Stimulated activated naive CD8-positive, alpha-beta T cell treated with anti-CD3 and anti-CD28 coated beads, Interleukin-15, Interleukin-2, amounts not matched to agents 100 ng/mL and 50 ng/mL, for 24 hours (primary cell): ENCODE data around the gene ABHD15.

Source experiments
- H3K27ac Mint-ChIP-seq: one replicate; pipeline ENCODE4 v1.8.0; 2021; ENCODE audit warnings: mild to moderate bottlenecking, mixed read lengths
- H3K27me3 Mint-ChIP-seq: one replicate; pipeline ENCODE4 v1.8.0; 2021; ENCODE audit warnings: mixed read lengths
- H3K36me3 Mint-ChIP-seq: one replicate; pipeline ENCODE4 v1.8.0; 2021; ENCODE audit warnings: low read depth, mixed read lengths
- H3K4me1 Mint-ChIP-seq: one replicate; pipeline ENCODE4 v1.8.0; 2021; ENCODE audit warnings: low read depth, mixed read lengths
- H3K4me3 Mint-ChIP-seq: one replicate; pipeline ENCODE4 v1.8.0; 2021; ENCODE audit warnings: mild to moderate bottlenecking, mixed read lengths
- H3K9me3 Mint-ChIP-seq: one replicate; pipeline ENCODE4 v1.8.0; 2021; ENCODE audit warnings: mixed read lengths

Gene ABHD15

GRCh38 chr17:29589524-29590410, 22.9 kb upstream of the ABHD15 start, which contains the start of gene GIT1:
TSS of gene GIT1 (minus strand) at chr17:29589648. CDS start at chr17:29589378, 270 bp downstream.
- Mint-ChIP-seq H3K27ac (peak within 1 kb of the TSS; percentile 92), H3K27me3 (no peaks in the 10 kb centered on the region), H3K4me3 (peak within 1 kb of the TSS; percentile 94), H3K4me1 (peaks cover 78% of the 10 kb centered on the region), H3K9me3 (no peaks in the 10 kb centered on the region), H3K36me3 (no peaks in the 10 kb centered on the region)

- Mint-ChIP-seq H3K4me3 (peak overlapping the region; percentile 94), H3K9me3 (no peaks in the 10 kb centered on the region), H3K27me3 (no peaks in the 10 kb centered on the region), H3K4me1 (peaks cover 77% of the 10 kb centered on the region), H3K27ac (peak overlapping the region; percentile 92), H3K36me3 (peaks cover 4% of the 10 kb centered on the region)
Observed at GRCh38 chr17:29588562-29589411, 21.9 kb upstream of the ABHD15 start.

GRCh38 chr17:29588017-29588561, 21.3 kb upstream of the ABHD15 start:
- H3K4me1 Mint-ChIP-seq, result peaks cover 76% of the 10 kb centered on the region
- H3K27ac Mint-ChIP-seq, result peak overlapping the region; percentile 92
- no peaks in the 10 kb centered on the region for H3K27me3 Mint-ChIP-seq
- H3K9me3 Mint-ChIP-seq, result no peaks in the 10 kb centered on the region
- peak overlapping the region; percentile 94 for H3K4me3 Mint-ChIP-seq
- peaks cover 11% of the 10 kb centered on the region for H3K36me3 Mint-ChIP-seq

- peaks cover 14% of the 10 kb centered on the region for H3K36me3 Mint-ChIP-seq
- H3K4me3 Mint-ChIP-seq, result peak overlapping the region; percentile 94
- H3K9me3 Mint-ChIP-seq, result no peaks in the 10 kb centered on the region
- peak overlapping the region; percentile 92 for H3K27ac Mint-ChIP-seq
- peaks cover 73% of the 10 kb centered on the region for H3K4me1 Mint-ChIP-seq
- H3K27me3 Mint-ChIP-seq, result no peaks in the 10 kb centered on the region
Observed at GRCh38 chr17:29587591-29587990, 20.8 kb upstream of the ABHD15 start.

- H3K4me1 Mint-ChIP-seq, result peaks cover 69% of the 10 kb centered on the region
- peak overlapping the region; percentile 92 for H3K27ac Mint-ChIP-seq
- H3K9me3 Mint-ChIP-seq, result no peaks in the 10 kb centered on the region
- peak overlapping the region; percentile 94 for H3K4me3 Mint-ChIP-seq
- H3K27me3 Mint-ChIP-seq, result no peaks in the 10 kb centered on the region
- peaks cover 21% of the 10 kb centered on the region for H3K36me3 Mint-ChIP-seq
Observed at GRCh38 chr17:29586676-29587469, 20.0 kb upstream of the ABHD15 start.

- Mint-ChIP-seq H3K36me3 (peaks cover 31% of the 10 kb centered on the region), H3K27ac (peak overlapping the region; percentile 81)
Observed at GRCh38 chr17:29585080-29585751, 18.4 kb upstream of the ABHD15 start.

GRCh38 chr17:29584452-29585079, 17.7 kb upstream of the ABHD15 start:
- peaks cover 54% of the 10 kb centered on the region for H3K4me1 Mint-ChIP-seq
- H3K27ac Mint-ChIP-seq, result peak overlapping the region; percentile 81
- peaks cover 38% of the 10 kb centered on the region for H3K36me3 Mint-ChIP-seq
- peak overlapping the region; percentile 23 for H3K4me3 Mint-ChIP-seq
- no peaks in the 10 kb centered on the region for H3K27me3 Mint-ChIP-seq
- no peaks in the 10 kb centered on the region for H3K9me3 Mint-ChIP-seq

More at GRCh38 chr17:29585080-29585751, 18.4 kb upstream of the ABHD15 start:
- peaks cover 59% of the 10 kb centered on the region for H3K4me1 Mint-ChIP-seq
- H3K4me3 Mint-ChIP-seq, result peak overlapping the region; percentile 43
- no peaks in the 10 kb centered on the region for H3K9me3 Mint-ChIP-seq
- H3K27me3 Mint-ChIP-seq, result no peaks in the 10 kb centered on the region

- H3K9me3 Mint-ChIP-seq, result no peaks in the 10 kb centered on the region
- H3K36me3 Mint-ChIP-seq, result peaks cover 39% of the 10 kb centered on the region
- H3K27me3 Mint-ChIP-seq, result no peaks in the 10 kb centered on the region
- peak overlapping the region; percentile 43 for H3K27ac Mint-ChIP-seq
- H3K4me3 Mint-ChIP-seq, result no peak overlapping the region
- peaks cover 54% of the 10 kb centered on the region for H3K4me1 Mint-ChIP-seq
Observed at GRCh38 chr17:29583324-29584248, 16.7 kb upstream of the ABHD15 start.

GRCh38 chr17:29582772-29583171, 15.9 kb upstream of the ABHD15 start:
- no peak overlapping the region for H3K4me3 Mint-ChIP-seq
- H3K36me3 Mint-ChIP-seq, result peaks cover 45% of the 10 kb centered on the region
- H3K27me3 Mint-ChIP-seq, result no peaks in the 10 kb centered on the region
- H3K9me3 Mint-ChIP-seq, result no peaks in the 10 kb centered on the region
- peaks cover 49% of the 10 kb centered on the region for H3K4me1 Mint-ChIP-seq
- no peak overlapping the region for H3K27ac Mint-ChIP-seq

GRCh38 chr17:29582254-29582765, 15.5 kb upstream of the ABHD15 start:
- Mint-ChIP-seq H3K4me3 (no peak overlapping the region), H3K36me3 (peaks cover 45% of the 10 kb centered on the region), H3K27ac (no peak overlapping the region), H3K9me3 (no peaks in the 10 kb centered on the region), H3K4me1 (peaks cover 44% of the 10 kb centered on the region), H3K27me3 (no peaks in the 10 kb centered on the region)

- no peaks in the 10 kb centered on the region for H3K9me3 Mint-ChIP-seq
- H3K27ac Mint-ChIP-seq, result no peak overlapping the region
- no peaks in the 10 kb centered on the region for H3K27me3 Mint-ChIP-seq
- no peak overlapping the region for H3K4me3 Mint-ChIP-seq
- H3K4me1 Mint-ChIP-seq, result peaks cover 39% of the 10 kb centered on the region
- peaks cover 45% of the 10 kb centered on the region for H3K36me3 Mint-ChIP-seq
Observed at GRCh38 chr17:29581583-29582253, 14.9 kb upstream of the ABHD15 start.
